ENCODE measurements around the gene WFS1. TPM values are rescaled to one million over a fixed set of nuclear protein-coding genes. Genes with fewer than 3 reads are reported as not detected.

Gene WFS1
- total and polyA plus RNA-seq, 2 of the 8 experiments (the other 6 are each of a cell fraction or from before 2014, with no cell fraction given) = 29.1 to 43.1 TPM

DNA sequence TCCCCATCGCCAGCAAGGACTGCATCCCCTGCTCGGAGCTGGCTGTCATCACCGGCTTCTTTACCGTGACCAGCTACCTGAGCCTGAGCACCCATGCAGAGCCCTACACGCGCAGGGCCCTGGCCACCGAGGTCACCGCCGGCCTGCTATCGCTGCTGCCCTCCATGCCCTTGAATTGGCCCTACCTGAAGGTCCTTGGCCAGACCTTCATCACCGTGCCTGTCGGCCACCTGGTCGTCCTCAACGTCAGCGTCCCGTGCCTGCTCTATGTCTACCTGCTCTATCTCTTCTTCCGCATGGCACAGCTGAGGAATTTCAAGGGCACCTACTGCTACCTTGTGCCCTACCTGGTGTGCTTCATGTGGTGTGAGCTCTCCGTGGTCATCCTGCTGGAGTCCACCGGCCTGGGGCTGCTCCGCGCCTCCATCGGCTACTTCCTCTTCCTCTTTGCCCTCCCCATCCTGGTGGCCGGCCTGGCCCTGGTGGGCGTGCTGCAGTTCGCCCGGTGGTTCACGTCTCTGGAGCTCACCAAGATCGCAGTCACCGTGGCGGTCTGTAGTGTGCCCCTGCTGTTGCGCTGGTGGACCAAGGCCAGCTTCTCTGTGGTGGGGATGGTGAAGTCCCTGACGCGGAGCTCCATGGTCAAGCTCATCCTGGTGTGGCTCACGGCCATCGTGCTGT is 31.5 kb downstream of the WFS1 start:
- no peak for FAIRE-seq
- CTCF ChIA-PET (ENCODE audit: partially characterized antibody) = interaction anchor here (0.6 to 3.5 kb wide), 6 partner anchors 23 to 51 kb away, joined by 4 to 20 read pairs (median 6); no protein-coding TSS in a partner anchor

More for the DNA sequence above, 31.5 kb downstream of the WFS1 start:
- Histone ChIP-seq H3K23me2 (ENCODE audit: low read depth, low read length) (peaks cover 5% of the 10 kb centered on the region; the same call in 1 of the 2 replicates), H2BK20ac (ENCODE audit: low read length) (no peak overlapping the region), H3K9me3 (ENCODE audit: insufficient read depth in 2 of 2, low read depth in 1 of 2, low read length in 1 of 2) (no peaks in the 10 kb centered on the region), H3K27me3 (replicated peaks in 1 of 4; ENCODE audit: control insufficient read depth in 3 of 4, extremely low read depth in 1 of 4, insufficient read depth in 3 of 4, low read length in 3 of 4) (no peaks in the 10 kb centered on the region), H3K56ac (replicated peaks; ENCODE audit: insufficient read length, low read depth, low read length) (no peak overlapping the region), H3K27ac (ENCODE audit: low read depth, low read length) (no peak overlapping the region), H3K4me3 (ENCODE audit: extremely low read depth in 1 of 4, insufficient read depth in 2 of 4, low read depth in 3 of 4, low read length in 4 of 4) (no peak overlapping the region), H3K4me2 (ENCODE audit: insufficient read depth in 1 of 2, low read depth in 2 of 2, low read length in 2 of 2) (no peak overlapping the region), H3K14ac (ENCODE audit: insufficient read length) (no peak overlapping the region), H2BK12ac (ENCODE audit: low read depth, low read length) (no peak overlapping the region), H3K36me3 (ENCODE audit: control insufficient read depth in 2 of 4, insufficient read depth in 4 of 4, low read length in 3 of 4) (peaks cover 0 to 25% (median 16%) of the 10 kb centered on the region in 4 experiments; a peak in 5 of 8 replicates), H2BK120ac (replicated peaks; ENCODE audit: low read depth, low read length) (no peak overlapping the region), H4K91ac (replicated peaks; ENCODE audit: insufficient read length, low read length) (no peak overlapping the region), H3K79me2 (ENCODE audit: control insufficient read depth in 1 of 2, insufficient read depth in 2 of 2, low read length in 2 of 2) (no peaks in the 10 kb centered on the region), H4K20me1 (replicated peaks in 1 of 2; ENCODE audit: control insufficient read depth in 1 of 2, insufficient read depth in 2 of 2, low read length in 2 of 2) (peaks cover 0 to 10% of the 10 kb centered on the region in 2 experiments), H2BK5ac (ENCODE audit: low read depth, low read length) (no peak overlapping the region; the same call in 1 of the 2 replicates), H4K8ac (ENCODE audit: extremely low read depth, insufficient read depth, low read length) (no peak overlapping the region), H3K23ac (ENCODE audit: insufficient read length) (no peak overlapping the region), H3K4ac (replicated peaks; ENCODE audit: insufficient read length, low read depth, low read length) (no peak overlapping the region), H3K18ac (ENCODE audit: extremely low read depth, low read length) (no peak overlapping the region), H3K9ac (replicated peaks in 1 of 4; ENCODE audit: extremely low read depth in 1 of 4, low read depth in 3 of 4, low read length in 3 of 4) (no peak overlapping the region), H2AK5ac (ENCODE audit: low read depth, low read length) (no peak overlapping the region), H2BK15ac (ENCODE audit: low read length) (no peak overlapping the region), H3K4me1 (replicated peaks in 1 of 4; ENCODE audit: control insufficient read depth in 3 of 4, insufficient read depth in 4 of 4, low read length in 3 of 4) (no peaks in the 10 kb centered on the region), H4K5ac (ENCODE audit: insufficient read length, low read depth, low read length) (no peak overlapping the region), H2AFZ (ENCODE audit: low read length) (no peak overlapping the region), H3K79me1 (ENCODE audit: low read depth, low read length) (no peaks in the 10 kb centered on the region)
- DNase-seq (ENCODE audit: low read depth in 1 of 2, low spot score in 2 of 2) = no peak
- no peak for TF ChIP-seq CBX5 (IDR thresholded peaks at IDR 0.05; ENCODE audit: low read depth, low read length)
- TF ChIP-seq, protein P1, sequence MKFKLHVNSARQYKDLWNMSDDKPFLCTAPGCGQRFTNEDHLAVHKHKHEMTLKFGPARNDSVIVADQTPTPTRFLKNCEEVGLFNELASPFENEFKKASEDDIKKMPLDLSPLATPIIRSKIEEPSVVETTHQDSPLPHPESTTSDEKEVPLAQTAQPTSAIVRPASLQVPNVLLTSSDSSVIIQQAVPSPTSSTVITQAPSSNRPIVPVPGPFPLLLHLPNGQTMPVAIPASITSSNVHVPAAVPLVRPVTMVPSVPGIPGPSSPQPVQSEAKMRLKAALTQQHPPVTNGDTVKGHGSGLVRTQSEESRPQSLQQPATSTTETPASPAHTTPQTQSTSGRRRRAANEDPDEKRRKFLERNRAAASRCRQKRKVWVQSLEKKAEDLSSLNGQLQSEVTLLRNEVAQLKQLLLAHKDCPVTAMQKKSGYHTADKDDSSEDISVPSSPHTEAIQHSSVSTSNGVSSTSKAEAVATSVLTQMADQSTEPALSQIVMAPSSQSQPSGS (IDR thresholded peaks at IDR 0.05; ENCODE audit: low read length) = no peak
- TF ChIP-seq SRF (IDR thresholded peaks at IDR 0.05; ENCODE audit: low read depth, low read length) = no peak
- no peak for TF ChIP-seq BRCA1 (IDR thresholded peaks at IDR 0.05; ENCODE audit: low read depth, low read length)
- no peak for TF ChIP-seq TAF1 (IDR thresholded peaks at IDR 0.05; ENCODE audit: low read depth, low read length)
- no peak for TF ChIP-seq SP2 (IDR thresholded peaks at IDR 0.05; ENCODE audit: low read length)
- no peak for TF ChIP-seq NRF1 (IDR thresholded peaks at IDR 0.05; ENCODE audit: low read depth, low read length)
- no peak for TF ChIP-seq RBBP5 (IDR thresholded peaks at IDR 0.05; ENCODE audit: borderline replicate concordance, low read depth, low read length)
- TF ChIP-seq TEAD4 (IDR thresholded peaks at IDR 0.05; ENCODE audit: low read depth, low read length) = no peak
- TF ChIP-seq KDM1A (IDR thresholded peaks at IDR 0.05; ENCODE audit: borderline replicate concordance, low read length) = no peak
- no peak for TF ChIP-seq PHF8 (conservative IDR thresholded peaks at IDR 0.05; ENCODE audit: low read depth, low read length)
- 85% methylated on average over 34 of the region's 35 CpGs; no CpG with 5 or more reads in 1 of the 2 experiments for WGBS, 2 experiments (ENCODE audit: extremely low coverage in 1 of 2, insufficient coverage in 1 of 2, insufficient read length in 1 of 2, insufficient replicate concordance in 2 of 2, low coverage in 1 of 2, low lambda C conversion rate in 2 of 2, missing lambda C conversion rate in 1 of 2)
- POLR2A ChIA-PET (ENCODE audit: partially characterized antibody) = no interaction called here
